Glutamatergic neuron (in vitro differentiated cells): ENCODE results near the gene ABCB10. TPM values are rescaled to one million over a fixed set of nuclear protein-coding genes. Genes with fewer than 3 reads are reported as not detected.
"Not testable (repeated sequence)": the region's sequence is repeated elsewhere in the genome, so short reads cannot be mapped to it uniquely, and the experiment has no call there.

Experiments used
- DNase-seq: peaks from one replicate; pipeline ENCODE4 v3.0.0; 2022
- H3K27ac Mint-ChIP-seq: one replicate; pipeline ENCODE4 v1.8.0; 2020; ENCODE audit warnings: mild to moderate bottlenecking, mixed read lengths, inconsistent platforms; ENCODE audit not compliant: unreplicated experiment
- H3K27me3 Mint-ChIP-seq: one replicate; pipeline ENCODE4 v1.8.0; 2020; ENCODE audit warnings: mild to moderate bottlenecking, moderate library complexity, mixed read lengths, inconsistent platforms; ENCODE audit not compliant: unreplicated experiment
- H3K36me3 Mint-ChIP-seq: one replicate; pipeline ENCODE4 v1.8.0; 2020; ENCODE audit warnings: mild to moderate bottlenecking, mixed read lengths, inconsistent platforms; ENCODE audit not compliant: unreplicated experiment
- H3K4me1 Mint-ChIP-seq: one replicate; pipeline ENCODE4 v1.8.0; 2020; ENCODE audit warnings: mild to moderate bottlenecking, low read depth, mixed read lengths, inconsistent platforms; ENCODE audit not compliant: unreplicated experiment
- H3K4me3 Mint-ChIP-seq: one replicate; pipeline ENCODE4 v1.8.0; 2020; ENCODE audit warnings: mild to moderate bottlenecking, mixed read lengths, inconsistent platforms; ENCODE audit not compliant: unreplicated experiment
- H3K9me3 Mint-ChIP-seq: one replicate; pipeline ENCODE4 v1.8.0; 2020; ENCODE audit warnings: mild to moderate bottlenecking, moderate library complexity, mixed read lengths, inconsistent platforms; ENCODE audit not compliant: unreplicated experiment
- CTCF ChIP-seq: fragments of 200-600 bp; sonication (generic); IDR thresholded peaks from one replicate; pipeline ENCODE4 v1.5.0; 2021; ENCODE audit not compliant: partially characterized antibody, unreplicated experiment
- total RNA-seq: library from RNA; stranded (reverse); fragmentation: NEBNext Ultra II Directional; extraction: Animal tissue kit (Norgen Biotek cat#: 25700); gene quantifications from one replicate; pipeline ENCODE4 v1.2.1, GENCODE V29; 2021; ENCODE audit not compliant: unreplicated experiment

The ABCB10 gene
- total RNA-seq, 1 donor from 2014 or later = 15.0 TPM

DNA sequence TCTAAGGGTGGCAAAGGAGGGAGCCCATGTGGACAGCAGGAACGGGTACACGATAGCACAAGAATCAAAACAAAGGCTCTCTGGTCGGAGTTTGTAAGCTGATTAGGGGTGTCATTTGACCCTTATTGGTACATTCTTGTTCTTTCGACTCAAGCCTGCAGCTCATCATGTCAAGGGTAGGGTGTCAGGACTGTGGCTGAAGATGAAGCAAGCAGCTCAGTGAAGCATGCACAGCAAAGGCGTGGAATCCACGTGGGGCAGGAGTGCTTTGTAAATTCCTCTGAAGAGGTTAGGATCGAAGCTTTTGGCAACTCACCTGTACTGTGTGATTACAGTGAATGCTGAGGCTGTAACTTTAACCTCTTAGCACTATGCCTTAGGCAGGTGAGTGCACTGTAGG lies 4.7 kb upstream of the ABCB10 start:
- Mint-ChIP-seq H3K27me3 (peaks cover 8% of the 10 kb centered on the region), H3K4me3 (no peak overlapping the region), H3K27ac (no peak overlapping the region), H3K9me3 (peaks cover 1% of the 10 kb centered on the region), H3K4me1 (no peaks in the 10 kb centered on the region), H3K36me3 (no peaks in the 10 kb centered on the region)
- no peak for DNase-seq
- no peak for TF ChIP-seq CTCF

DNA sequence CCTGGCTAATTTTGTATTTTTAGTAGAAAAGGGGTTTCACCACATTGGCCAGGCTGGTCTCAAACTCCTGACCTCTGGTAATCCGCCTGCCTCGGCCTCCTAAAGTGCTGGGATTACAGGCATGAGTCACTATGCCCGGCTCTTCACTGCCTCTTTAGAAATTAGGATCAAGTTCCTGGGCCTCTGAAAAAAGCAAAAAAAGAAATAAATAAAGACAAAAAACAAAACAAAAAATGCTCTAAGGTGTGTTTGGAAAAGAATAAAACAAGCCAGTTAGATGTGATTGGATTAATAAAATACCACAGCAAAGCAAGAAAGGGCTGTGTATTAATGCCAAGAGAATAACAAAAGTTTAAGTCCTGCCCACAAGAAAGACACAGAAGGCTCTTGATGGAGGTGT lies 4.2 kb upstream of the ABCB10 start:
- H3K4me3 Mint-ChIP-seq = no peak overlapping the region
- H3K27ac Mint-ChIP-seq = no peak overlapping the region
- peaks cover 8% of the 10 kb centered on the region for H3K27me3 Mint-ChIP-seq
- no peak for DNase-seq
- no peaks in the 10 kb centered on the region for H3K36me3 Mint-ChIP-seq
- peaks cover 2% of the 10 kb centered on the region for H3K9me3 Mint-ChIP-seq
- no peak for TF ChIP-seq CTCF
- peaks cover under 1% of the 10 kb centered on the region for H3K4me1 Mint-ChIP-seq

- DNase-seq = no peak
- Mint-ChIP-seq H3K4me1 (peaks cover 9% of the 10 kb centered on the region), H3K9me3 (peaks cover 4% of the 10 kb centered on the region), H3K27ac (no peak overlapping the region), H3K4me3 (no peak overlapping the region), H3K36me3 (no peaks in the 10 kb centered on the region), H3K27me3 (peaks cover 8% of the 10 kb centered on the region)
- TF ChIP-seq CTCF = no peak
These were observed 2.6 kb upstream of the ABCB10 start for GRCh38 chr1:229561141-229561540.

- peaks cover 12% of the 10 kb centered on the region for H3K4me1 Mint-ChIP-seq
- not testable (repeated sequence) for H3K4me3 Mint-ChIP-seq, H3K27ac Mint-ChIP-seq
These were observed 1.6 kb upstream of the ABCB10 start for GRCh38 chr1:229560124-229560523.

DNA sequence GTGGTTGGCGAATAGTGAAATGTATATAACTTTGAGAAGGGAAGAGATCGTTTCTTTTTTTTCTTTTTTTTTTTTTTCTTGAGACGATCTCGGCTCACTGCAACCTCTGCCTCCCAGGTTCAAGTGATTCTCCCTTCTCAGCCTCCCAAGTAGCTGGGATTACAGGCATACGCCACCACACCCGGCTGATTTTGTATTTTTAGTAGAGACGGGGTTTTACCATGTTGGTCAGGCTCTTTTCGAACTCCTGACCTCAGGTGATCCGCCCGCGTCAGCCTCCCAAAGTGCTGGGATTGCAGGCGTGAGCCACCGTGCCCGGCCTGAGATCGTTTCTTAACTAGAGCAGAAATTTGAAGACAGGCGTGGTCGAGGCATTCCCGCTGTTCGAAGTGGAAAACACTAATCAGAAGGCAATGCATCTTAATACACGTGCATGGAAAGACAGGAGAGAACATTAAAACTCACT lies 862 bp upstream of the ABCB10 start:
- H3K9me3 Mint-ChIP-seq, DNase-seq, H3K27me3 Mint-ChIP-seq, H3K27ac Mint-ChIP-seq, H3K36me3 Mint-ChIP-seq: not testable (repeated sequence)
- Mint-ChIP-seq H3K4me3 (peak overlapping the region; percentile 90), H3K4me1 (peaks cover 14% of the 10 kb centered on the region)

More at GRCh38 chr1:229560124-229560523, 1.6 kb upstream of the ABCB10 start:
- H3K36me3 Mint-ChIP-seq, DNase-seq, H3K27me3 Mint-ChIP-seq, H3K9me3 Mint-ChIP-seq: not testable (repeated sequence)

GRCh38 chr1:229557913-229558414 lies 543 bp downstream of the ABCB10 start:
- H3K27me3 Mint-ChIP-seq = peaks cover 8% of the 10 kb centered on the region
- H3K4me3 Mint-ChIP-seq = peak overlapping the region; percentile 93
- peak overlapping the region; percentile 91 for H3K27ac Mint-ChIP-seq

More at GRCh38 chr1:229557913-229558414, 543 bp downstream of the ABCB10 start:
- TF ChIP-seq CTCF = no peak
- H3K9me3 Mint-ChIP-seq = peaks cover 4% of the 10 kb centered on the region
- H3K4me1 Mint-ChIP-seq = peaks cover 14% of the 10 kb centered on the region
- no peaks in the 10 kb centered on the region for H3K36me3 Mint-ChIP-seq
- peak; percentile 59 for DNase-seq
